VCaP (cell line): ENCODE measurements around the gene LDLRAD4.

ENCODE experiments used
- H3K27ac ChIP-seq: fragments of 450-650 bp; 2 replicates; pipeline ENCODE4 v1.5.1; 2017
- CTCF ChIP-seq: fragments of 450-650 bp; conservative IDR thresholded peaks from 2 replicates; pipeline ENCODE4 v1.5.1; 2017; ENCODE audit warnings: mild to moderate bottlenecking, moderate library complexity

Gene LDLRAD4

GRCh38 chr18:13528739-13529392 lies 310.3 kb downstream of the LDLRAD4 start:
- H3K27ac ChIP-seq: no peak overlapping the region
- no peak for TF ChIP-seq CTCF

GRCh38 chr18:13530033-13530878 lies 311.7 kb downstream of the LDLRAD4 start:
- TF ChIP-seq CTCF: no peak
- no peak overlapping the region for H3K27ac ChIP-seq

GRCh38 chr18:13530879-13531387 lies 312.4 kb downstream of the LDLRAD4 start:
- TF ChIP-seq CTCF: peak; percentile 80
- no peak overlapping the region for H3K27ac ChIP-seq

GRCh38 chr18:13531681-13532325 lies 313.2 kb downstream of the LDLRAD4 start:
- H3K27ac ChIP-seq: no peak overlapping the region
- TF ChIP-seq CTCF: no peak

- TF ChIP-seq CTCF: no peak
- no peak overlapping the region for H3K27ac ChIP-seq
Measured at GRCh38 chr18:13532406-13533075, 314.0 kb downstream of the LDLRAD4 start.

GRCh38 chr18:13534631-13535030 lies 316.1 kb downstream of the LDLRAD4 start:
- no peak for TF ChIP-seq CTCF
- no peak overlapping the region for H3K27ac ChIP-seq
